Activated CD4-positive, CD25-positive, alpha-beta regulatory T cell (primary cell): Measurements from ENCODE around the gene CEP63.

ENCODE experiments used
- DNase-seq, 4 experiments: peaks; one replicate each; lab custom pipeline; 2025; lab: John Stamatoyannopoulos, UW

CEP63 gene

DNA sequence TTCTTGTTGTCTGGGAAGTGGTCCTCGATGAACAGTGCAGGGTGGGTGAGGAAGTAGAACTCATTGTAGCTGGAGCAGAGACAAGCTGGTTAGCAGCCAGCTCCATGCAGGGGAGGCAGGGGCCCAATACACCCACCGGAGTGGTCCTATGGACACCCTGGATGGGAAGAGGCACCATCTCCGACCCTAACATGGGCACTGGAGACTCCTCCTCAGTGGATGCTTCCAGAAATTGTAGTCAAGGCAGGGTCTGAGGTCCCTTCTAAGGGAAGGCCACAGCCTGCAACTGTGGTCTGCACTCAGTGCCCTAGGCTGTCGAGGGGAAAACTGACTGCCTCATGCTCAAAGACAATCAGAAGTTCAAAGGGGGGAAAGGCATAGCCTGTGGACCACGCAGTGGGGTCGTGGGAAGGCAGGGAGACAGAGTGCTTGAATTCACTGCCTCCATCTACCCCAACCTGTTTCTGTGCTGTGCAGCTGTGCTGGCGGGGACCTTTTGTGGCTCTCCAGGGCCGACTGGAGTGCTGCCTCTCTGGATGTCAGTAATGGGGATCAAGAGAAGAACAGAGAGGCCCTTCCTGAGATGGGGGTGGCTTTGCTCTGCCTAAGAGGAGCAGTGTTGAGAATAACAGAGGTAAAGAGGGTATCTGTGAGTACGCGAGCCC lies 123.0 kb downstream of the CEP63 start:
- no peak for DNase-seq

DNA sequence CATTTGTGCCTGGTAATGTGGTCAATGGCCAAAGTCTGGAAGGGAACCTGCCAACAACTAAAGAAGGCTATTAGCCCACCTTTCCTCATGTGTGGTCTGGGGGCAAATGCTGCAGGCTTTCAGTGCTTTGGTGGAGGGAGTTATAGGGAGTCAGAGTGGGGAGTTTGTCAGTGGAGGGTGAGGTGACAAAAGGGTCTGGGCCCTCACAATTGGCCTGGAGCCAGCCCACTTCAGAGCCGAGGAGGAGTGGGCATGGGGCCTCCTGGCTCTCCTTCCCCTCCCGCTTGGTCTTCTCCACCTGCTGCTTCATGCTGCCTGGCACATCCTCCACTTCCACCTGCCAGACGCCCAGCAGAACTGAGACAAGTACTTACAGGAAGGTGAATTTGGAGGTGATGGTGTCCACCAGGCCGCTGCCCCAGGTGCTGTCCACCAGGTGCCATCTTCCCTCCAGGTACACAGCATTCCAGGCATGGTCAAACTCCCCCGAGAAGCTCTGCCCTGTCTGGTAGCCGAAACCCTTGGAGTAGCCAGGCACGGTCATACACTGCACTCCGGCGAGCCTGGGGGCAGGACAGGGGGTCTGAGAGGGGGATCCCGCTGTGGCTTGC lies 124.1 kb downstream of the CEP63 start:
- no peak for DNase-seq

DNA sequence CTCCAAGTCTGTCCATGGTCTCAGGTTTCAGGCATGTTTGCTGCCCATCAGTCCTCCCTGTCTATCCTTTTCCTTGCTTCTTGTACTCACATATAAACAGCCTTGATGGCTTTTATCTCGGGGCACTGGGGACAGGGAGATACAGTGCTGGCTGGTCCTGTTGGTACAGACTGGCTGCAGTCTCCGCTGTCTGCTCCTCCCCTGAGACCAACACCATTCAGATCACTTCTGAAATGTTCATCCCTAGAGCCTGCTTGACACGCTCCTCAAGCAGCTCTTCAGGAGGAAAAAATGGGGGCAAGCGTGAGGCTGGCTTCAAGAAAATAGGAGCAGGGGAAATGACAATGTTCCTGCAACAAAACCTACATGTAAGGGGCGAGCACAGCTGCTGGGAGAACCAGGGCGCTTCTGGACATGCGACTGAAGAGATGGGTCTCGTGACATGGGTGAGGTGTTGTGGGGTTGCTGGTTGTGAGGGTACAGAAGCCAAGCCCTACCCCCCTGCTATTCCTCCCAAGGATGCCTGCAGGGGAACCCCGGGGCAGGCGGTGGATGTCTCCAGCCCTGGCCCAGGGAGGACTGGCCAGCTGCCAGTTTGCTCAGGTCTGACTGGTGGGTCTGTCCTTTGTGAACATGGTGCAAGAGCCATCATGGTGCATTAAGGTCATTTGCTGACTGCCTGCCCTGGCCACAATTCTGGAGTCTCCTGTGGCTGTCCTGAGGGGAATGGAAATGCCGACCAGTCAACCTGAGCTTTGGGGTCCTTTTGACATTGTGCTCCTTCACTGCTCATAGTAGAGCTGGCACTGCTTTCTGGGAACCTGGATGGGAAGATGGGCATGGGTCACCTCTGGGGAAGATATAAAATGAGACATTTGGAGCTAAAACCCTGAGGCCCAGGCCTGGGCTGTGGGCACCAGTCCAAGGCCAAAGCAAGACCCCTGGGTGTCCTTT lies 124.9 kb downstream of the CEP63 start:
- no peak for DNase-seq

DNA sequence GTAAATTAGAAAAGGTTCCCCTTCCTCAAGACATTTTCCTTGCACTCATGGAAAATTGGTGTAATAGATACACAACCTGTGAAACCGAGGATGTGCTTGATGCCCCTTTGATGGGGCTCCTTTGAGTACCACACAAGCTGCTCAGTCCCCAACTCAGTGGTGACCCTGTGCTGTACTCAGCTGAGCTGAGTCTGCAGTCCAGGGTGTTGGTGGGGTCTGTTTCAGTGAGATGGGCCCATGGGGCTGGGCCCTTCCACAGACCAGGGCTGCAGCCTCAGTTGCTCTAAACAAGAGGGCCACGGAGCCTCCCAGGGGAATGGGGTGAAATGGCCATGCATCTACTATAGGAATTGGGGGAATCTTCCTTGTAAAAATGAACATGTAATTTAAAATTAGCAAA lies 125.7 kb downstream of the CEP63 start:
- DNase-seq, result no peak

DNA sequence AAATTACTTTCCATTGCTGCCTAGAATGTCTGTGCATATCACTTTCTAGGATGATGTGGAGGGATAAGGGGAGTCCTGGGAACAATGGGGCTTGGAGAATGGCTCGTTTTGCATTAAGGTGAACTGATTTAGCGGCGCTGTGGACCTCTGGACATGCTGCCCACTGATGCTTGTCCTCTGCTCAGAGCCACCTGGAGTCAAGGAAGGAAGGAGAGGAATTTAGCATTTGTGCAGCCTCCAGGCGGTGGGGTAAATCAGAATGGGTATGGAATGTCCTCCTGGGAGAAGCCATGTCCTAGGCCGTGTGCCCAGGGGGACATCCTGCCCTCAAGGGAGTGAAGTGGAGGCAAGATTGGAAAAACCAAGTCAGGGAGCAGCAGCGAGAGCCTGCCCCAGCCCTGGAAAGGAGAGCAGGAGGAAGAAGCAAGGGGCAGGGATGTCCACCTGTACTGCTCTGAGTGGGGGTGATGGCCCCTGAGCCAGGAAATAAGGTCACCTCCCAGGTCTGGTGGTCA lies 127.2 kb downstream of the CEP63 start:
- DNase-seq, result no peak

DNA sequence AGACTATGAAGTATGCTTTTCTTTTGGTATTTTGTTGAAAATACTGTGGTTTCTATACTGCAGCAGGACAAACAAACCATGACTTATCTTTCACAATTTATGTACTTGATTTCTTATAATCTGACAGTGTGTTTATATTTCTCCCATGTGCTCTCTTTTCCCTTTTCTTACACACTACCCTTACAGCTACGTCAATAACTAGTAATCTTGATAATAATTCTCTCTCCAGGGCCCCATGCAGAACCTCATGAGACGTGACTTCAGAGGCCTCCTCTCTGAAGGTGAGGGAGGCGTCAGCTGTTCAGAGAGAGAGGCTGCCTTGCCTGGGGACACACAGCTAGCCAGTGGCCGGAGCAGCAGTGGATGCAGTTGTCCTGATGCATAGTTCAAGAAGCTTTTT lies 129.1 kb downstream of the CEP63 start:
- no peak for DNase-seq

DNA sequence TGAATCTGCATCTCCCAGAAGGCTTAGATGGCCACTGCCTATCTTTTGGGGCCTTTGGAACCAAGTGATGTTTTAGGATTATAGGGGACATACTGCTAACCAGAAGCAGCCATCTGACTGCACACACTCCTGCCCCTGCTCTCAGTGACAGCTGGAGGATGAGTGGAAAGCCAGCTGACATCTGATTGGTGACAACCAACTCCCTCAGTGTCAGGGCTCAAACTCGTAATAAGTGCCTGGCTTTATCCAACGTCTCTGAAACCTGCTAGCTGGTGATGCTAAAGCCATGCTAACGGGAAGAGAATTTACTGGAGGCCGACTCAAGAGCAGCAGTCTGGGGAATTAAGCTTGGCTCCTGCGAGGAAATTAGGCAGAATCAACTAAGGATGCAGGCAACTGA lies 129.9 kb downstream of the CEP63 start:
- DNase-seq, result no peak

DNA sequence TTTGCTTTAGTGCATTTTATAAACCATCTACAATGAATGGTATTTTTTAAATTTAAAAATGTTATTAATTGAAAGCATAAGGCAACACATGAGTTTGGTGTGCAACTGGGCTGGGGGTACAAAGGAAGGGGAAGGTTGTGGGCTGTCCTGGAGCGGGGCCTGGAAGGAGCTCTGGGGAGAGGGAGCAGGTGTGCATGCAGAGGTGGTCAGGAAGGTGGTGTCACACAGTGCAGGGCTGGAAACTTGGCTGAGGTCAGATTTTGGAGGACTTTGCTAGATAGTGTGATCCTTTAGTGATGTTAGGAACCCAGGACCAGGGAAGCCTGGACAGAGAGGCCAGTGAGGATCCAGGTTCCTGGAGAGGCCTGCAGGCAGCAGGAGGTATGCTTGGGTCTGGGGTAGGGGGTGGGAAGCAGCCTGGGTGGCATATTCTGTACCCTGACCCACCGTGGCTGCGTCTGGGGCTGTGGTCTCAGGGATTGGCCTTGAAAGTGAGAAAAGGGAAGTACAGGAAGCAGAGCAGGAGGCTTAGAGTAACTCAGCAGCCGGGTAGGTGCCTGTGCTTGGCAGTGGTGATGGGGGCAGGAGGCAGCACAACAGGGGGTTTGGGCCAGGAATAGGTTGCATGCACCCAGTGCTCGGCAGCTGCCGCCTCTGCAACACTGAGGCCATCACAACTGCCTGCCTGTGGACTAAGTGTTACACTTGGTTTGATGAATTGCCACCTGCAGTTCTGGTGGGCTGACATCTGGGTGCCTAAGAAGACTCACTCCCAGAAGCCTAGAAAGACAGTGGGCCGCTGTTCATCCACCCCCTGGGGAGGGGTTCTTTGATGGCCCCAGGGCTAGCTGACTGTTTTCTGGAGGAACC lies 132.0 kb downstream of the CEP63 start:
- no peak for DNase-seq

DNA sequence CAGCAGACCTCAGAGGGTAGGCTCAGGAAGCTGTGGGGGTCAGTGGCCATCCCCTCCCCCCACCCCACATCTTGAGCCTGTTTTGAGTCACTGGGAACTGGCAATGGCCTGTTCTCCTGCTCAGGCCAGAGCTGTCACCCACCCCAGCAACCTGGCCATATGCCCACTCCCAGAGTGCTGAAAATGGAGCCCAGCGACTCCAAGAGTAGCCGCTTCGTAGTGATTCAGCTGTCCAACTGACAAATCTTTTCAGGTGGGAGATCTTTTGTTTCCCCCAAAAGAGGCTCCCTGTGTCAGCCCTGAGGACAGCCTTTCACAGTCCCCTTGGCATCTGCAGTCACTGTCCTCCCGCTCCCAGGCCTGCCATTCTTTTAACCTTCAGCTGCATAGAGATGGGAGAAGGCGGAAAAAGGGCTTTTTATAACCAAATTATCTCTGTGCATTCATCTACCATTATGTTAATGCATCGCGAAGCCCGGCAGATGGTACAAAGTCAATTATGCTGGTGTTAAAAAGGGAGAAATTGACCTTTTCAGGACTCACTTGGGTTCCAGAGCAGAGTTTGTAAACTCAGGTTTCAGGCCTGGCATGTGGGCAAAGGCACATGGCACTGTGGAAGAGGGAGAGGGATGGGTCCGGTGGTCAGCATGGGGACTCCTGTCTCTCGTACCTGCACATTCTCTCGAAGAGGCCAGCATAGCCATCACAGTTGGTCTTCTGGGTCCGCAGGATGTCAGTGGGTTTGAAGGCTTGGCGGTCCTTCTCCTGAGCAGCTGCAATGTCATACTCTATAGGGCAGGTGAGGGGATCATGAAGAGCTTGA lies 132.8 kb downstream of the CEP63 start:
- no peak for DNase-seq

DNA sequence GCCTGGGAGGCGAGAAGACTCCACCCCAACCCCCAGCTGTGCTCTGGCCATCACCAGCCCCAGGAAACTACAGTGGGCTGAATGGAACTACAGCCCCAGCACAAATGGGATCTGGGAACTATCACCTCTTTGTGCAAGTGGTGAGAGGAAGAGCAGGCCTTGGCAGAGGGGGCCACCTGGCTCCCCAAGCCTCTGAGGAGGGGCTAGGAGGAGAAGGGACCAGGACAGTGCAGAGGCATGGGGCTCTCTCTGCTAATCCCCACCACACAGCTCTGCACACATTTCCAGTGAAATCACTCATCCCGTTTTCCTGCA lies 133.4 kb downstream of the CEP63 start:
- DNase-seq, result no peak

DNA sequence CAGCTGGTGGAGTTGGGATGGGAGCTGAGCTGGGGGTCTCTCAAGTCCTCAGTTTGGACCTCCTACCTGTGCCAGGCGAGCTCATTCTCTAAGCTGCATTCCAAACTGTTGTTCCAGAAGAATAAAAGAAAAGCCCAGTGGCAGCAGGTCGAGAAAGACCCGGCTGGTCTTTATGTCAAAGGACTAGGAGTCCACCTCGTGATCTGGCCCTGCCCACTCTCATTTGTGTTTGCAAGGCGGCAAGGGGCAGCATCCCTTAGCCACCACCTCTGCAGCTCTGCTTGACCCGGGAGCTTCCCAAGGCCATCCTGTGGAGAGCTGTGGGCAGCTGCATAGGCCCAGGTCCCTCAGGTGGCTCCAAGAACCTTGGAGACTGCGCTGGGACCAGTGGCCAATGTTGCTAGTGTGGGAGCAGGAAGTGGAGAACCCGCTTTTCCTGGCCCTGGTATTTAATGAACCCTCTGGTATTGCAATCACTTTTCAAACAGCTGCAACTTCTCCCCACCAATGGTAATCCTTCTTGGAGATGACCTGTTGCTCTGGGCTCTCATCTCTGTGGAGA lies 134.1 kb downstream of the CEP63 start:
- no peak for DNase-seq

DNA sequence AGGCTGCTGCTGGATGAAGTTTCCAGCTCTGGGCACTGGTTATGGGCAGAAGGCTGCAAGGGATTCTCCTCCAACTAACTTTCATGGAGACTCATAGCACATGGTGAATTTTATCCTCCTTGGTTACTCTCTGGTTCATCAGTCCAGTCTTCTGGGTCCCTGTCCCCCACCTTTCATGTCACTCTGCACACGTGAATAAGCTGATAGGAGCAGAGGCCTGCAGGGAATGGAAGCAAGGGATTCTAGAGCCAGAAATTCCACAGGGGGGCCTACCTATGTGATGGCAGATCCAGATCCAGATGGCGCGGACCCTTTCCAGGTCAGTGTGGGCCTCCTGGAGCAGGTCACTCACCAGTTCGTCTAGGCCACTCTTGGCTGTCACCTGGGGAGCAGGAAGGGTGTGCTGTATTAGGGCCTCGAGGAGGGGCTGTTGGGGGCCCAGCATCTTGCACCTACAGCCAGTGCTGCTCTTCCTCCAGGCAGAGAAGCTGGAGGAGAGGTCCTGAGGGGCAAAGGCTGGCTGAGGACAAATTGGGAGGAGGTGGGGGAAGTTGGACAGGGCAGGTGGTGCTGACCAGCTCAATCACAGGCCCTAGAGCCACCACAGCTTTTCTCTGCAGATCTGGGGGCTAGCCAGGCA lies 134.7 kb downstream of the CEP63 start:
- DNase-seq, result no peak

DNA sequence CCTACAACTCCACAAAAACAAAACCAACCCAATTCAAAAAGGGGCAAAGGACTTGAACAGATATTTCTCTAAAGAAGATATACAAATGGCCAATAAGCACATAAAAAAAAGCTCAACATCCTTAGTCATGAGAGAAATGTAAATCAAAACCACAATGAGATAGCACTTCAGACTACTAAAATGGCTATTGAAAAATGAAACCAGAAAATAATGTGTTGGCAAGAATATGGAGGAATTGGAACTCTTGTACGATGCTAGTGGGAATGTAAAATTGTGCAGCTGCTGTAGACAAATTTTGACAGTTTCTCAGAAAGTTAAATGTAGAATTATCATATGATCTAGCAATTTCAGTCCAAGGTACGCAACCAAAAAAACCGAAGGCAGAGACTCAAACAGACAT lies 136.0 kb downstream of the CEP63 start:
- DNase-seq, result no peak

DNA sequence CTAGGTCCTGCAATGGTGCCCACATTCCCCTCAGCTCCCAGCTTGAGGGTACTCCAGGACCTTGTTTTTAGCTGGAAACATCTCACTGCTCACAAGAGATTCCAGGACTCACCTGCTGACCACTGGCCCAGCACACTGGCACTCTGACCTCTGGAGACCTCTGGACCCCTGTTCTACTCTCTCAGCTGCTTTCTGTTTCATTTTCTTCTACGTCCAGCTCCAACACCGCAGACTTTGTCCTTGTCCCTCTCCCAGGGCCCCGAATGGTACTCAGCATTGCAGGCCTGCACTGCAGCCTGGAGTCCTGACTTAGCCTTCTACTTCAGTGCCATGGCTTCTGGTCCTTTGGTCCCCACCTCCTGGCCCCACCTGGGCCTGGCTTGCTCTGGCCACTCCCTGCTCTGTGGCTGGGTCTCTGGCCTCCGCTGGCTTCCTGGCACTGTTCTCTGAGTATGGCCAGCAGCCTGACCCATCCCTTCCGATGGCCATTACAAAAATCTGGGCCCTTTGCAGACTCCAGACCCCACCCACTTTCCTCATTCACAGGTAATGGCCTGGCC lies 137.0 kb downstream of the CEP63 start:
- no peak for DNase-seq

DNA sequence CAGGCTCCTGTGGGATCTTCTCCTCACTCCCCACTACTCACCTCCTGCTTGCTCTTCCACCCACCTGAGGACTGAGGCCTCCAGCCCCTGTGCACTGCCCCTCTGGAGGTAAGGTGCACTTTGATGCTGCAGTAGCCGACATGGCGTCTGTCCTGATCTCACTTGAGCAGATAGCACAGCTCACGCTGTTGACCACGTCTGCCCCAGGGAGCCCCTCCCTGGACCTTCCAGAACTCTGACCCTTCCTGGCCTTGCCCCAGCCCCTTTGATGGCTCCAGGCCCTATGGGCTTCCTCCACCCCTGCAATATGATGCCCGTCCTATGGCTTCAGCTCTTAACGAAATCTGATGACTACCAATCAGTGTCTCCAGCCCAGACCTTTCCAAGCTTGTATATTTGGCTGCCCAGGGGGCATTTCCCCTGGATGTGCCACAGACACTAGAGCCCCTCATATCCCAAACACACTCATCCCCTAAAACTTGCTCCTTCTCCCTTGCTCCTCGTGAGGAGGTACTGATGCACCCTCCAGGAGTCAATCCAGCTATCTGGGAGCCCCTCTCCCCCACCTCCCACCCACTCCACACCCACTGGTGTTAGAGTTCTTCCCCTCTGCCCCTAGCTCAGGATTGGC lies 137.9 kb downstream of the CEP63 start:
- no peak for DNase-seq
